K562 (cell line): ENCODE measurements around the gene GDF15. TPM values are rescaled to one million over a fixed set of nuclear protein-coding genes. Genes with fewer than 3 reads are reported as not detected.

Experiments used
- BCL6 ChIP-seq: fragments of 250-450 bp; sonication (Bioruptor Pico); IDR thresholded peaks from 2 replicates; pipeline ENCODE4 v1.4.0; 2020
- CC2D1A ChIP-seq: fragments of 450-650 bp; IDR thresholded peaks from 2 replicates; pipeline ENCODE4 v1.6.1; 2017; ENCODE audit warnings: mild to moderate bottlenecking
- FOXM1 ChIP-seq, 2 experiments: fragments of 450-650 bp in 1 of 2; sonication (generic) in 1 of 2; formaldehyde crosslinking in 1 of 2; IDR thresholded peaks; 2 replicates each; pipeline versions ENCODE4 v1.6.1 to v1.9.0; 2017 to 2022; ENCODE audit warnings: low read depth in 2 of 2, mild to moderate bottlenecking in 2 of 2, missing genetic modification reagents in 1 of 2, moderate library complexity in 1 of 2
- FUS ChIP-seq: fragments of 200-400 bp; formaldehyde crosslinking; optimal IDR thresholded peaks from 2 replicates; pipeline ENCODE3; 2017; ENCODE audit warnings: low read depth, low read length
- HDAC1 ChIP-seq, 2 experiments: fragments of 450-650 bp; IDR thresholded peaks; 2 replicates each; pipeline ENCODE4 v1.6.1; 2016 to 2017; ENCODE audit warnings: inconsistent platforms in 1 of 2, mild to moderate bottlenecking in 1 of 2, moderate library complexity in 1 of 2
- JUN ChIP-seq, 2 experiments: sonication (generic) in 1 of 2; formaldehyde crosslinking in 1 of 2; IDR thresholded peaks; 2 replicates each; pipeline versions ENCODE4 v1.6.1 to v1.8.0; 2012 to 2022; ENCODE audit warnings: borderline replicate concordance in 2 of 2, mild to moderate bottlenecking in 2 of 2, improper control_type of control experiment in 1 of 2, low read depth in 1 of 2, low read length in 1 of 2, missing genetic modification reagents in 1 of 2
- KAT8 ChIP-seq: fragments of 450-650 bp; IDR thresholded peaks from 2 replicates; pipeline ENCODE4 v1.6.1; 2016; ENCODE audit warnings: low read depth, mild to moderate bottlenecking
- MCM5 ChIP-seq: fragments of 450-650 bp; IDR thresholded peaks from 2 replicates; pipeline ENCODE4 v1.6.1; 2016; ENCODE audit warnings: low read depth
- MTF1 ChIP-seq: fragments of 250-450 bp; sonication (Bioruptor Pico); IDR thresholded peaks from 2 replicates; pipeline ENCODE4 v1.9.0; 2021; ENCODE audit warnings: moderate library complexity, mild to moderate bottlenecking, inconsistent platforms, borderline replicate concordance
- MYBL2 ChIP-seq, 2 experiments: fragments of 450-650 bp in 1 of 2; sonication (generic) in 1 of 2; formaldehyde crosslinking in 1 of 2; IDR thresholded peaks; 2 replicates each; pipeline versions ENCODE4 v1.6.1 to v1.8.1; 2017 to 2022; ENCODE audit warnings: borderline replicate concordance in 1 of 2, inconsistent platforms in 1 of 2, low read depth in 1 of 2, mild to moderate bottlenecking in 1 of 2, missing genetic modification reagents in 1 of 2, moderate library complexity in 1 of 2
- NFIC ChIP-seq: fragments of 450-650 bp; IDR thresholded peaks from 2 replicates; pipeline ENCODE4 v1.6.1; 2017; ENCODE audit warnings: mild to moderate bottlenecking, inconsistent platforms
- PHF20 ChIP-seq: fragments of 450-650 bp; IDR thresholded peaks from 2 replicates; pipeline ENCODE4 v1.6.1; 2018; ENCODE audit not compliant: partially characterized antibody
- PTTG1 ChIP-seq: fragments of 450-650 bp; IDR thresholded peaks from 2 replicates; pipeline ENCODE4 v1.6.1; 2016; ENCODE audit warnings: low read depth, mild to moderate bottlenecking, missing genetic modification characterization, missing compliant biosample characterization
- RNF2 ChIP-seq: sonication (generic); IDR thresholded peaks from 2 replicates; pipeline ENCODE4 v1.6.1; 2016
- SMAD1 ChIP-seq: fragments of 150-350 bp; IDR thresholded peaks from 2 replicates; pipeline ENCODE4 v1.6.1; 2014; ENCODE audit warnings: low read length, low read depth; ENCODE audit not compliant: partially characterized antibody
- STAT5A ChIP-seq: IDR thresholded peaks from 2 replicates; pipeline ENCODE4 v1.6.1; 2012; ENCODE audit warnings: low read length, inconsistent platforms, borderline replicate concordance
- ZNF79 ChIP-seq: fragments of 250-450 bp; sonication (Bioruptor Pico); IDR thresholded peaks from 2 replicates; pipeline ENCODE4 v1.4.0; 2020; ENCODE audit warnings: low read depth, mild to moderate bottlenecking, moderate library complexity
- polyA plus RNA-seq, 8 experiments: library from polyadenylated mRNA; depleted of rRNA in 4 of 8; stranded (reverse) in 5 of 8; unstranded in 3 of 8; fragments of >200 nt; fragmentation: Nextera tagmentation in 2 of 8; fragmentation: Illumina TruSeq in 1 of 8; extraction: Ambion mirVana in 2 of 8; extraction: Trizol in 1 of 8; gene quantifications; 2 replicates each; pipeline versions ENCODE4 v1.2.1 to v1.2.3, GENCODE V29; 2011 to 2014; ENCODE audit warnings: inconsistent platforms in 1 of 8, missing spikeins in 1 of 8
- total RNA-seq, 7 experiments: library from RNA; depleted of rRNA in 6 of 7; stranded (reverse); fragments of >200 nt in 6 of 7; fragmentation: Illumina TruSeq in 2 of 7; extraction: Trizol in 2 of 7; gene quantifications; 2 replicates each; pipeline versions ENCODE4 v1.2.1 to v1.2.3, GENCODE V29; 2011 to 2021; ENCODE audit warnings: low replicate concordance in 1 of 7
- TF ChIP-seq, protein P1 (sequence below): sonication (generic); formaldehyde crosslinking; IDR thresholded peaks from 2 replicates; pipeline ENCODE4 v1.8.0; 2022; ENCODE audit warnings: mild to moderate bottlenecking, low read depth, missing genetic modification reagents
- TF ChIP-seq, protein P2 (sequence below): sonication (generic); formaldehyde crosslinking; IDR thresholded peaks from 2 replicates; pipeline ENCODE4 v1.8.1; 2023; ENCODE audit warnings: mild to moderate bottlenecking, missing genetic modification reagents
- TF ChIP-seq, protein P3 (sequence below): fragments of 250-450 bp; sonication (Bioruptor Pico); IDR thresholded peaks from 2 replicates; pipeline ENCODE4 v1.9.0; 2021; ENCODE audit warnings: mild to moderate bottlenecking, inconsistent platforms
- TF ChIP-seq, protein P4 (sequence below): fragments of 250-450 bp; sonication (Bioruptor Pico); IDR thresholded peaks from 2 replicates; pipeline ENCODE4 v1.4.0; 2020; ENCODE audit warnings: borderline replicate concordance

GDF15 gene
- total and polyA plus RNA-seq, 9 of the 15 experiments (the other 6 are each of a cell fraction or from before 2014, with no cell fraction given), result 2.3 to 82.4 (median 12.5) TPM

DNA sequence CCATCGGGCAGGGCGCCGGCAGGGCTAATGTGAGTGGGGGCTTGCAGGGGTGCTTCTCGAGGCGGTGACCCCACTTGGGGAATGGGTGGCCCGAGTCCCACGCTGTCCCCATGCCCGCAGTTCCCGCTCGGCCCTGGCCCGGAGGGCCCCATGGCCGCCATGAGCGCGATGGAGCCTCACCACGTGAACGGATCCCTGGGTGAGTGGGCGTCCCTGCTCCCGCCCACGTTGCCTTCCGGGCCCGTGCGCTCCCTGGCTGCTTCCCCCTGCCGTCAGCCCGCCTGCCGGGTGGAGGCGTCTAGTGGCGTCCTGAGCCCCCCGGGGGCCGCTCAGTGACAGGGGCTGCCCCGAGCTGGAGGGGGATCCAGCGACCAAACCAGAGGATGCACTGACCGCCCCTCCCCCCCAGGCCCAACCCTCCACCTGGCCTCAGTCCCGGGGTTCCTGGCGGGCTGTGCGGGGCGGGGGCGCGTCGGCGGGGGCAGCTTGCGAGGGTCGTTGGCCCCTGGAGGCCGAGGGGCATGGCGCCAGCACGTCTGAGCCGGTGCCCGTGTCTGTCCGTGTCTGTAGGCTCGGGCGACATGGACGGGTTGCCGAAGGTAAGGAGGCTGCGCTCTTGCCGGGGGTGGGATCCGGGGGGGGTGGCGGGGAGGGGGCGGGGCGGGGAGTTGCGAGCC is 47.2 kb downstream of the GDF15 start (continued):
- TF ChIP-seq PTTG1 (tag) (no peak), PHF20 (peak; percentile 25), KAT8 (no peak), CC2D1A (no peak), FUS (peak; percentile 87), RNF2 (peak; percentile 81), HDAC1 (IDR thresholded peaks at IDR 0.05) (peak in 1 of 2 experiments; percentile 74; a peak in 2 of 4 replicates), BCL6 (CRISPR knock-in tag) (no peak), NFIC (peak; percentile 49), MTF1 (no peak), STAT5A (no peak; the same call in 1 of the 2 replicates), SMAD1 (no peak), ZNF79 (CRISPR knock-in tag) (no peak), MCM5 (no peak), MYBL2 (IDR thresholded peaks at IDR 0.05; ENCODE audit: low read depth) (no peak), MYBL2 (CRISPR knock-in tag; IDR thresholded peaks at IDR 0.05; ENCODE audit: borderline replicate concordance) (no peak), FOXM1 (IDR thresholded peaks at IDR 0.05; ENCODE audit: low read depth) (no peak), FOXM1 (CRISPR knock-in tag; IDR thresholded peaks at IDR 0.05; ENCODE audit: low read depth) (no peak), JUN (IDR thresholded peaks at IDR 0.05; ENCODE audit: borderline replicate concordance, low read depth, low read length) (no peak), JUN (CRISPR knock-in tag; IDR thresholded peaks at IDR 0.05; ENCODE audit: borderline replicate concordance) (no peak)
- TF ChIP-seq, protein P1, sequence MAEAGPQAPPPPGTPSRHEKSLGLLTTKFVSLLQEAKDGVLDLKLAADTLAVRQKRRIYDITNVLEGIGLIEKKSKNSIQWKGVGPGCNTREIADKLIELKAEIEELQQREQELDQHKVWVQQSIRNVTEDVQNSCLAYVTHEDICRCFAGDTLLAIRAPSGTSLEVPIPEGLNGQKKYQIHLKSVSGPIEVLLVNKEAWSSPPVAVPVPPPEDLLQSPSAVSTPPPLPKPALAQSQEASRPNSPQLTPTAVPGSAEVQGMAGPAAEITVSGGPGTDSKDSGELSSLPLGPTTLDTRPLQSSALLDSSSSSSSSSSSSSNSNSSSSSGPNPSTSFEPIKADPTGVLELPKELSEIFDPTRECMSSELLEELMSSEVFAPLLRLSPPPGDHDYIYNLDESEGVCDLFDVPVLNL, result no peak
- TF ChIP-seq, protein P2, sequence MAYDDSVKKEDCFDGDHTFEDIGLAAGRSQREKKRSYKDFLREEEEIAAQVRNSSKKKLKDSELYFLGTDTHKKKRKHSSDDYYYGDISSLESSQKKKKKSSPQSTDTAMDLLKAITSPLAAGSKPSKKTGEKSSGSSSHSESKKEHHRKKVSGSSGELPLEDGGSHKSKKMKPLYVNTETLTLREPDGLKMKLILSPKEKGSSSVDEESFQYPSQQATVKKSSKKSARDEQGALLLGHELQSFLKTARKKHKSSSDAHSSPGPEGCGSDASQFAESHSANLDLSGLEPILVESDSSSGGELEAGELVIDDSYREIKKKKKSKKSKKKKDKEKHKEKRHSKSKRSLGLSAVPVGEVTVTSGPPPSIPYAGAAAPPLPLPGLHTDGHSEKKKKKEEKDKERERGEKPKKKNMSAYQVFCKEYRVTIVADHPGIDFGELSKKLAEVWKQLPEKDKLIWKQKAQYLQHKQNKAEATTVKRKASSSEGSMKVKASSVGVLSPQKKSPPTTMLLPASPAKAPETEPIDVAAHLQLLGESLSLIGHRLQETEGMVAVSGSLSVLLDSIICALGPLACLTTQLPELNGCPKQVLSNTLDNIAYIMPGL (CRISPR knock-in tag), result 0 out of 2 replicates have a peak, but pooled peaks have one; percentile 65
- TF ChIP-seq, protein P3, sequence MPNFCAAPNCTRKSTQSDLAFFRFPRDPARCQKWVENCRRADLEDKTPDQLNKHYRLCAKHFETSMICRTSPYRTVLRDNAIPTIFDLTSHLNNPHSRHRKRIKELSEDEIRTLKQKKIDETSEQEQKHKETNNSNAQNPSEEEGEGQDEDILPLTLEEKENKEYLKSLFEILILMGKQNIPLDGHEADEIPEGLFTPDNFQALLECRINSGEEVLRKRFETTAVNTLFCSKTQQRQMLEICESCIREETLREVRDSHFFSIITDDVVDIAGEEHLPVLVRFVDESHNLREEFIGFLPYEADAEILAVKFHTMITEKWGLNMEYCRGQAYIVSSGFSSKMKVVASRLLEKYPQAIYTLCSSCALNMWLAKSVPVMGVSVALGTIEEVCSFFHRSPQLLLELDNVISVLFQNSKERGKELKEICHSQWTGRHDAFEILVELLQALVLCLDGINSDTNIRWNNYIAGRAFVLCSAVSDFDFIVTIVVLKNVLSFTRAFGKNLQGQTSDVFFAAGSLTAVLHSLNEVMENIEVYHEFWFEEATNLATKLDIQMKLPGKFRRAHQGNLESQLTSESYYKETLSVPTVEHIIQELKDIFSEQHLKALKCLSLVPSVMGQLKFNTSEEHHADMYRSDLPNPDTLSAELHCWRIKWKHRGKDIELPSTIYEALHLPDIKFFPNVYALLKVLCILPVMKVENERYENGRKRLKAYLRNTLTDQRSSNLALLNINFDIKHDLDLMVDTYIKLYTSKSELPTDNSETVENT (CRISPR knock-in tag), result no peak
- TF ChIP-seq, protein P4, sequence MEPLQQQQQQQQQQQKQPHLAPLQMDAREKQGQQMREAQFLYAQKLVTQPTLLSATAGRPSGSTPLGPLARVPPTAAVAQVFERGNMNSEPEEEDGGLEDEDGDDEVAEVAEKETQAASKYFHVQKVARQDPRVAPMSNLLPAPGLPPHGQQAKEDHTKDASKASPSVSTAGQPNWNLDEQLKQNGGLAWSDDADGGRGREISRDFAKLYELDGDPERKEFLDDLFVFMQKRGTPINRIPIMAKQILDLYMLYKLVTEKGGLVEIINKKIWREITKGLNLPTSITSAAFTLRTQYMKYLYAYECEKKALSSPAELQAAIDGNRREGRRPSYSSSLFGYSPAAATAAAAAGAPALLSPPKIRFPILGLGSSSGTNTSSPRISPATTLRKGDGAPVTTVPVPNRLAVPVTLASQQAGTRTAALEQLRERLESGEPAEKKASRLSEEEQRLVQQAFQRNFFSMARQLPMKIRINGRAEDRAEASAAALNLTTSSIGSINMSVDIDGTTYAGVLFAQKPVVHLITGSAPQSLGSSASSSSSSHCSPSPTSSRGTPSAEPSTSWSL (CRISPR knock-in tag), result no peak
